ENCODE results near the gene COL5A3. TPM values are rescaled to one million over a fixed set of nuclear protein-coding genes. Genes with fewer than 3 reads are reported as not detected.
"Not testable (repeated sequence)": the region's sequence is repeated elsewhere in the genome, so short reads cannot be mapped to it uniquely, and the experiment has no call there.

Gene COL5A3
- total RNA-seq, 6 experiments from 2014 or later, result 1.3 to 3.7 (median 1.4) TPM

- no peak overlapping the region for H3K27ac Mint-ChIP-seq
- H3K4me1 Mint-ChIP-seq (ENCODE audit: low read depth), result peaks cover 17% of the 10 kb centered on the region
- H3K4me3 Mint-ChIP-seq, result no peak overlapping the region
- H3K27me3 Mint-ChIP-seq (ENCODE audit: insufficient read depth), result peaks cover 43% of the 10 kb centered on the region
- H3K9me3 Mint-ChIP-seq, result no peaks in the 10 kb centered on the region
- no peak for DNase-seq
- H3K36me3 Mint-ChIP-seq (ENCODE audit: low read depth), result no peaks in the 10 kb centered on the region
- no peak for TF ChIP-seq CTCF (IDR thresholded peaks at IDR 0.05)
These were observed 77.5 kb downstream of the COL5A3 start for GRCh38 chr19:9932835-9933234.

GRCh38 chr19:9931629-9932028, 78.7 kb downstream of the COL5A3 start:
- Mint-ChIP-seq H3K4me1 (ENCODE audit: low read depth) (peaks cover 17% of the 10 kb centered on the region), H3K4me3 (no peak overlapping the region), H3K27ac (no peak overlapping the region), H3K9me3 (no peaks in the 10 kb centered on the region), H3K36me3 (ENCODE audit: low read depth) (no peaks in the 10 kb centered on the region), H3K27me3 (ENCODE audit: insufficient read depth) (peaks cover 34% of the 10 kb centered on the region)
- no peak for DNase-seq
- TF ChIP-seq CTCF (IDR thresholded peaks at IDR 0.05), result no peak

GRCh38 chr19:9923440-9923839, 86.9 kb downstream of the COL5A3 start:
- peaks cover 7% of the 10 kb centered on the region for H3K27me3 Mint-ChIP-seq (ENCODE audit: insufficient read depth)
- TF ChIP-seq CTCF (IDR thresholded peaks at IDR 0.05), result no peak
- no peaks in the 10 kb centered on the region for H3K9me3 Mint-ChIP-seq
- H3K4me3 Mint-ChIP-seq, result no peak overlapping the region
- no peaks in the 10 kb centered on the region for H3K36me3 Mint-ChIP-seq (ENCODE audit: low read depth)
- H3K4me1 Mint-ChIP-seq (ENCODE audit: low read depth), result no peaks in the 10 kb centered on the region
- no peak for DNase-seq
- no peak overlapping the region for H3K27ac Mint-ChIP-seq

- H3K4me1 Mint-ChIP-seq (ENCODE audit: low read depth); H3K27me3 Mint-ChIP-seq (ENCODE audit: insufficient read depth); H3K27ac Mint-ChIP-seq; DNase-seq; H3K9me3 Mint-ChIP-seq; H3K36me3 Mint-ChIP-seq (ENCODE audit: low read depth); H3K4me3 Mint-ChIP-seq: not testable (repeated sequence)
These were observed 87.4 kb downstream of the COL5A3 start for GRCh38 chr19:9922782-9923379.

- Mint-ChIP-seq H3K36me3 (ENCODE audit: low read depth) (no peaks in the 10 kb centered on the region; the same call in 1 of the 2 replicates), H3K4me3 (peak overlapping the region; percentile 51; the same call in 1 of the 2 replicates), H3K27me3 (ENCODE audit: insufficient read depth) (peaks cover 17% of the 10 kb centered on the region), H3K9me3 (no peaks in the 10 kb centered on the region), H3K4me1 (ENCODE audit: low read depth) (peaks cover 18% of the 10 kb centered on the region), H3K27ac (no peak overlapping the region)
- peak; percentile 48 for DNase-seq
- no peak for TF ChIP-seq CTCF (IDR thresholded peaks at IDR 0.05)
These were observed 93.0 kb downstream of the COL5A3 start for GRCh38 chr19:9917321-9917720.

GRCh38 chr19:9916719-9917118, 93.6 kb downstream of the COL5A3 start:
- Mint-ChIP-seq H3K27me3 (ENCODE audit: insufficient read depth) (peaks cover 17% of the 10 kb centered on the region), H3K9me3 (no peaks in the 10 kb centered on the region), H3K4me3 (no peak overlapping the region), H3K4me1 (ENCODE audit: low read depth) (peaks cover 18% of the 10 kb centered on the region), H3K27ac (no peak overlapping the region), H3K36me3 (ENCODE audit: low read depth) (no peaks in the 10 kb centered on the region; the same call in 1 of the 2 replicates)
- TF ChIP-seq CTCF (IDR thresholded peaks at IDR 0.05), result no peak
- no peak for DNase-seq

Data from HFFc6 (cell line).